GM21423 (cell line): ENCODE measurements around the gene RAB24.
"Not testable (repeated sequence)": the region's sequence is repeated elsewhere in the genome, so short reads cannot be mapped to it uniquely, and the experiment has no call there.

Experiments used
- ATAC-seq: cut with Tn5 transposase; IDR thresholded peaks from one replicate; pipeline ENCODE4 v1.9.1; 2021; ENCODE audit warnings: mild to moderate bottlenecking, moderate library complexity; ENCODE audit not compliant: unreplicated experiment

RAB24 gene

GRCh38 chr5:177296581-177296980 is 6.9 kb downstream of the RAB24 start:
- no peak for ATAC-seq

- ATAC-seq, result no peak
Observed at GRCh38 chr5:177295924-177296323, 7.6 kb downstream of the RAB24 start.

- no peak for ATAC-seq
Observed at GRCh38 chr5:177294632-177295031, 8.9 kb downstream of the RAB24 start.

- no peak for ATAC-seq
Observed at GRCh38 chr5:177293819-177294581, 9.5 kb downstream of the RAB24 start.

GRCh38 chr5:177291735-177292134 is 11.8 kb downstream of the RAB24 start:
- ATAC-seq, result no peak

- ATAC-seq, result peak; percentile 54
Observed at GRCh38 chr5:177290816-177291596, 12.5 kb downstream of the RAB24 start.

- no peak for ATAC-seq
Observed at GRCh38 chr5:177288191-177288590, 15.3 kb downstream of the RAB24 start.

GRCh38 chr5:177276886-177277285 is 26.6 kb downstream of the RAB24 start:
- ATAC-seq, result no peak

GRCh38 chr5:177275883-177276282 is 27.6 kb downstream of the RAB24 start:
- no peak for ATAC-seq

GRCh38 chr5:177271113-177271512 is 32.4 kb downstream of the RAB24 start:
- ATAC-seq, result no peak

GRCh38 chr5:177270653-177271052 is 32.9 kb downstream of the RAB24 start:
- ATAC-seq, result no peak

- no peak for ATAC-seq
Observed at GRCh38 chr5:177269976-177270375, 33.5 kb downstream of the RAB24 start.

GRCh38 chr5:177269232-177269895 is 34.2 kb downstream of the RAB24 start:
- no peak for ATAC-seq

GRCh38 chr5:177265395-177265794 is 38.1 kb downstream of the RAB24 start:
- ATAC-seq, result no peak

- no peak for ATAC-seq
Observed at GRCh38 chr5:177264178-177264577, 39.3 kb downstream of the RAB24 start.

- ATAC-seq, result no peak
Observed at GRCh38 chr5:177261510-177261909, 42.0 kb downstream of the RAB24 start.

- no peak for ATAC-seq
Observed at GRCh38 chr5:177260961-177261360, 42.6 kb downstream of the RAB24 start.

- ATAC-seq, result not testable (repeated sequence)
Observed at GRCh38 chr5:177258711-177259110, 44.8 kb downstream of the RAB24 start.

- no peak for ATAC-seq
Observed at GRCh38 chr5:177256296-177256695, 47.2 kb downstream of the RAB24 start.

- ATAC-seq, result no peak
Observed at GRCh38 chr5:177253252-177253651, 50.3 kb downstream of the RAB24 start.
